Hepatic stellate cell (primary cell): ENCODE results near the gene EFS.
"Not testable (repeated sequence)": the region's sequence is repeated elsewhere in the genome, so short reads cannot be mapped to it uniquely, and the experiment has no call there.

Experiments
- DNase-seq: peaks from one replicate; pipeline ENCODE4 v3.0.0; 2011; ENCODE audit warnings: low spot score

The EFS gene

DNA sequence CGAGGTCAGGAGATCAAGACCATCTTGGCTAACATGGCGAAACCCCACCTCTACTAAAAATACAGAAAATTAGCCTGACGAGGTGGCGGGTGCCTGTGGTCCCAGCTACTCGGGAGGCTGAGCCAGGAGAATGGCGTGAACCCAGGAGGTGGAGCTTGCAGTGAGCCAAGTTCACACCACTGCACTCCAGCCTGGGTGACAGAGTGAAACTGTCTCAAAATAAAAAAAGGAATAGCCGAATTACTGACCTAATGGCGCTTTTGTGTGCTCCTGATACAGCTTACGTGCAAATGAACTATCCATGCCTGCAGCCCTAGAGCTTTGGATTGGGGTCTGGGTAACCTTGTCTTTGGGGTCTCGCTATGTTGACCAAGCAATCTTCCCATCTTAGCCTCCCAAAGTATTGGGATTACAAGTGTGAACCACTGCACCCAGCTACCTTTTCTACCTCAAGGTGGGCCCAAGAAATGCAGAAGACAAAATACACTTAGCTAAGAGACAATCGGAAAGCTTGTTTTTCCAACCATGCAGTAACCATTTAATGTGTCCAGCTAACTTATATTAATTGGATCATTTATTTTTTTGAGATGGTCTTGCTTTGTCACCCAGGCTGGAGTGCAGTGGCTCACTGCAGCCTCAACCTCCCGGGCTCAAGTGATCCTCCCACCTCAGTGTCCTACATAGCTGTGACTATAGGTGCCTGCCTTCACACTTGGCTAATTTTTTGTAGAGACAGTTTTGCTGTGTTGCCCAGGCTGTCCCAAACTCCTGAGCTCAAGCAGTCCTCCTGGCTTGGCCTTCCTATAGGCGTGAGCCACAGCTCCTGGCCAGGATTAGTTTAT lies 38.3 kb downstream of the EFS start:
- DNase-seq: no peak

DNA sequence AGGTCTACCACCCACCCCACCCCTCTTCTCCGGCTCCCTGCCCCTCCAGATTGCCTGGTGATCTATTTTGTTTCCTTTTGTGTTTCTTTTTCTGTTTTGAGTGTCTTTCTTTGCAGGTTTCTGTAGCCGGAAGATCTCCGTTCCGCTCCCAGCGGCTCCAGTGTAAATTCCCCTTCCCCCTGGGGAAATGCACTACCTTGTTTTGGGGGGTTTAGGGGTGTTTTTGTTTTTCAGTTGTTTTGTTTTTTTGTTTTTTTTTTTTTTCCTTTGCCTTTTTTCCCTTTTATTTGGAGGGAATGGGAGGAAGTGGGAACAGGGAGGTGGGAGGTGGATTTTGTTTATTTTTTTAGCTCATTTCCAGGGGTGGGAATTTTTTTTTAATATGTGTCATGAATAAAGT lies 39.2 kb downstream of the EFS start:
- not testable (repeated sequence) for DNase-seq

DNA sequence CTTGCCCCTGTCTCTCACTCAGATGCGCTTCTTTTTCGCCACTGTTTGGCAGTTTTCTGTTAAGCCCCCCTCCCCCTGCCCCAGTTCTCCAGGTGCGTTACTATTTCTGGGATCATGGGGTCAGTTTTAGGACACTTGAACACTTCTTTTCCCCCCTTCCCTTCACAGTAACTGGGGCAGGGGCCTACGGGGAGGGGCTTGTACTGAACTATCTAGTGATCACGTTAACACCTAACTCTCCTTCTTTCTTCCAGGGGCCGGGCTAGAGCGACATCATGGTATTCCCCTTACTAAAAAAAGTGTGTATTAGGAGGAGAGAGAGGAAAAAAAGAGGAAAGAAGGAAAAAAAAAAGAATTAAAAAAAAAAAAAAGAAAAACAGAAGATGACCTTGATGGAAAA lies 40.0 kb downstream of the EFS start:
- DNase-seq: no peak

DNA sequence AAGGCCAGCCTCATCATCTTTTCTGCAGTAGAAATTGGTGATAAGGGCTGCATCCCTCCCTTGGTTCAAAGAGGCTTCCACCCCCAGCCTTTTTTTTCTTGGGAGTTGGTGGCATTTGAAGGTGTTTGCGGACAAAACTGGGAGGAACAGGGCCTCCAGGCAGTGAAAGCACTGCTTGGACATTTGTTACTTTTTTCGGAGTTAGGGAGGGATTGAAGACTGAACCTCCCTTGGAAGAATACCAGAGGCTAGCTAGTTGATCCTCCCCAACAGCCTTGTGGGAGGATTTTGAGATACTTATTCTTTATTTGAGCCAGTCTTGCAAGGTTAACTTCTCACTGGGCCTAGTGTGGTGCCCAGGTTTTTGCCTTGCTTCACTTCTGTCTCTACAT lies 40.5 kb downstream of the EFS start:
- DNase-seq: no peak

DNA sequence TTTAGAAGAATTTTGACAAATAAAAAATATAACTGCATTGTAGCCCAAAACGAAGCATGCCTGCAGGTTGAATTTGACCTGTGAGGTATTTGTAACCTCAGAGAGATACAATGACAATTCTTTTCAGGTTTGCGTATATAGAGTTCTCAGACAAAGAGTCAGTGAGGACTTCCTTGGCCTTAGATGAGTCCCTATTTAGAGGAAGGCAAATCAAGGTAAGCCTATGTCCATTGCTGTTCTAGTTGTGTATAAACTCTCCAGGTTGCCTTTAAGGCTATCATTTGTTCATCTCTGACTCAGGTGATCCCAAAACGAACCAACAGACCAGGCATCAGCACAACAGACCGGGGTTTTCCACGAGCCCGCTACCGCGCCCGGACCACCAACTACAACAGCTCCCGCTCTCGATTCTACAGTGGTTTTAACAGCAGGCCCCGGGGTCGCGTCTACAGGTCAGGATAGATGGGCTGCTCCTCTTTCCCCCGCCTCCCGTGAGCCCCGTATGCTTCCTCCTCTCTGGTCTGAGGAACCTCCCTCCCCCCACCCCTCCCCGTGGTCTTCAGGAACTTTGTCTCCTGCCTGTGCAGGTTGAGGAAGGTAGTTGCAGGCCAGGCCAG lies 41.0 kb downstream of the EFS start:
- no peak for DNase-seq

DNA sequence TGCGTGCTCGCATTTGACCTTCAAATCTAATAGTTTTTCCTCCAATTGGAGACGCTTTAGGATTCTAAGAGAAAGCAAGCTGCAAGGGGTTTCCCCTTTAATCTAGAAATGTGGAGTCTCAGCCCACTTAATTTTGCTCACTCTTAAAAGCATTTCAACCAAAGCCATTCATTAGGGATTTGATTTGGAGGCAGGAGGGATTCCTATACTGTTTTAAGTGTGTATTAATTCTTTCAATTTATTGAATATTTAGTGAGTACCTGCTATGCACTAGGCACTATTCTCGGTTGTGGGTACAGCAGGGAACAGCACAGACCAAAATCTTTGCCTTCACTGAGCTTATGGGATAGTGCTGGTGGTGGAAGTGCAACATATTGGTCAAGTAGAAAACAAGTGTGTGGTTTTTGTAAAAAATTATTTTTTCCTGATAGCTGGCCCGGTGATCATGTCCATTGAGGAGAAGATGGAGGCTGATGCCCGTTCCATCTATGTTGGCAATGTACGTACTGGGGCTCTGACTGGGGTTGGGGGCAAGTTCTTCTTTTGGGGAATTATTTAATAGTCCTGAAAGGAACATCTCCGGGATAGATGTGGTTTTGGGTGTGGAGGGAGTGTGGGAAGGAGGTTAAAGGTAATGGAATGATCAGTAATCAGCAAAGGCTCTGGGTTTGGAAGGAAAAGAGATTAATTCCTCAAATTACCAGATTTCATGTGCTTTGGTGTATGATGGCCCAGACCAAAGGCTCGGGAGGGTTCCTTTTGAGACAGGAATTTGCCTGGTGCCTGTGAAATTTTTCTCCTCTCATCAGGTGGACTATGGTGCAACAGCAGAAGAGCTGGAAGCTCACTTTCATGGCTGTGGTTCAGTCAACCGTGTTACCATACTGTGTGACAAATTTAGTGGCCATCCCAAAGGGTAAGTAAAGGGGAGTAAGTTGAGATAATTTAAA lies 42.1 kb downstream of the EFS start:
- DNase-seq: no peak

DNA sequence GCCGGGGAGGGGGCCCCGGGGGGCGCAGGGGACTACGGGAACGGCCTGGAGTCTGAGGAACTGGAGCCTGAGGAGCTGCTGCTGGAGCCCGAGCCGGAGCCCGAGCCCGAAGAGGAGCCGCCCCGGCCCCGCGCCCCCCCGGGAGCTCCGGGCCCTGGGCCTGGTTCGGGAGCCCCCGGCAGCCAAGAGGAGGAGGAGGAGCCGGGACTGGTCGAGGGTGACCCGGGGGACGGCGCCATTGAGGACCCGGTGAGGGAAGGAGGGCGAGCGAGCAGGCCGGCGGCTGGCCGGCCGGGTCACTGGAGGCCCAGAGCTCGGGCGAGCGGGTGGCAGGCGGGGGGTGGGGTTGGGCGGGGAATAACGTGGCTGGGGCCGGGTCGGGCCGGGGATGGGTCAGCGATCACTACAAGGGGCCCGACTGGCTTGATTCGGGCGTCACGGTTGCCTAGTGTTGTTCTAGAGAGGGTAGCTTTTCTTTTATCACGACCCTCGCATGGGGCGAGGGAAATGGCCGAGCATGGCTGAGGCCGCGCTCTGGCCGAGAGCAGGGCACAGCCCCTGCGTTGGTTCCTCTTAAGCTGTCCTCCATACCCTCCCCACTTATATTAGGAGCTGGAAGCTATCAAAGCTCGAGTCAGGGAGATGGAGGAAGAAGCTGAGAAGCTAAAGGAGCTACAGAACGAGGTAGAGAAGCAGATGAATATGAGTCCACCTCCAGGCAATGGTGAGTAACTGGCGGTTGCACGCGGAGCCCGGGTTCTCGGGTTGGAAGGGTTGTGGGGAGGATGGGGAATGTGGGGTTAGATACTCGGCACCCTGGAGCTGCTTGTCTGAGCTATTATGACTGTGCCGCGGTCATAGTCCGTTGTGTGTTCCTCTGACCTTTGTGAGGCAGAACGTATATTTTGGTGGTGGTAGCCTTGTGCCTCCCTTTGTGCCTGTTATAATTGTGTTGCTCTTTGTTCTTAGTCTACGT lies 43.1 kb downstream of the EFS start:
- DNase-seq: peak; percentile 60

DNA sequence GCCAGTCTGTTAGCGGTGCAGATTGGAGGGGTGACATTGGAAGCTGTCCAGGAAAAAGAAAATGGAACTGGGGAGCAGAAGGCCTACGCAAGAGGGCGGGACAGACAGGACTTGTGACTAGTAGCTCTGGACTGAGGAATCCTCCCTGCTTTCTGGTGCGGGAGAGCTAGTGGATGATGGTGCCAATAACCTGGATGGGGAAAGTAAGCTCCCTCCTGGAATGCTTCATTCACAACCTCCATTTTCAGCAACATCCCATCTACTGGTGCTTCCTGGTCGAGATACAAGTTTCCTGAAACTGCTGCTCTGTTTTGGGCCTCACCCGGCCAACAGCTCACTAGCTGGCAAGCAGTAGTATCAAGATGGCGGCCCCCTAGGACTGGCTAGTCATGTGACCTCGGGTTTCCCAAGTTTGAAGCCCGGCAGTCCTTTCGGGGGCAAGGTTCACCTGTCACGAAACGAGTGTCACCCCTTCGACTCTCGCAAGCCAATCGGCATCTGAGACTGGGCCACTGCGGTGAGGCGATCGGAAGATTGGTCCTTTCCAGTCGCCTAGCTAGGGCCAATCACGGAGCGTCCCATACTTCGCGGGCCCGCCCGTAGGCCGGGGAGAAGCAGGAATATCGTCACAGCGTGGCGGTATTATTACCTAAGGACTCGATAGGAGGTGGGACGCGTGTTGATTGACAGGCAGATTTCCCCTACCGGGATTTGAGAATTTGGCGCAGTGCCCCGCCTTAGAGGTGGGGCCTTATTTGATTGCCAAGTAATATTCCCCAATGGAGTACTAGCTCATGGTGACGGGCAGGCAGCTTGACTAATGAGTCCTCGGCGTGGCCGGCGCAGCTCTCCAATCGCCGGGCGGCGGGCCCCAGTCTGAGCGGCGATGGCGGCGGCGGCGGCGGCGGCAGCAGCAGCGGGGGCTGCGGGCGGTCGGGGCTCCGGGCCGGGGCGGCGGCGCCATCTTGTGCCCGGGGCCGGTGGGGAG lies 44.1 kb downstream of the EFS start, which contains the start of gene PABPN1:
Gene PABPN1, plus strand, starts transcription at position 874 of the 988 bp plus-strand sequence. Its CDS starts 13 bp downstream, at position 887.
- DNase-seq: peak; percentile 97

DNA sequence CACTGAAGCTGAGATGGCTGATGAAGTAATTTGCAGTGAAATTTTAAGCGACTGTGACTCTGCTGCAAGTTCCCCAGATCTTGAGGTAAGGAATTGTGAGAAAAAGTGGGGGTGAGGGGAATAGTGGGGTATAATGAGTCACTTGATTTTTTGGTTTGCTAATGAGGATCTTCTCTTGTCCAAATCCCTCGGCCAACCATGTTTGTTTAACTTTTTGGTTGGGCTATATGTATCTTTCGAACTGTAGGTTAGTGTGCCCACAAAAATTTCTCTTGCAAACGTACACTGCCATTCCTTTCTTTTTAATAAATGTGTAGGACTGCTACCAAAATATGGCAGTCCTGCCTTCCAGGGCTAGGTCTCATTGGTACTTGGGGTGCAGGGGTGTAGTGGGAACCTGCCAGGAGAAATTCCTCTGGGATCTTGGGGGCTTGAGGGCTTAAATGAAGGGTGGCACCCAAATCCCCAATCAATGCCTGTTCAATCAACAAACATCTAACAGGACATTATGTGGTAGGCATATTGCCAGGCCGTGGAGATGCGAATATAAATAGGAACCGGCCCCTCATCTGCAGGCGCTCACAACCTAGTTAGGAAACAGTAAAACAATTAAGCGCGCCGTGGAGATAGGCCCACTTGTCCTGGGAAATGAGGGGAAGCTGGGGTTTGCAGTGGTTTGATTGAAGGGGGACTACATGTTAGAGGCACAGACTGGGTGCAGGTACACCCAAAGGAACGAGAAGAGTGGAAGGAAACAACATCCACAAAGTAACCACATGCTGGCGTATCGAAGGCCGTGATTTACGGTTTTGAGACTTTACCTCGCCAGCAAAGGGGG lies 45.0 kb downstream of the EFS start:
- no peak for DNase-seq

DNA sequence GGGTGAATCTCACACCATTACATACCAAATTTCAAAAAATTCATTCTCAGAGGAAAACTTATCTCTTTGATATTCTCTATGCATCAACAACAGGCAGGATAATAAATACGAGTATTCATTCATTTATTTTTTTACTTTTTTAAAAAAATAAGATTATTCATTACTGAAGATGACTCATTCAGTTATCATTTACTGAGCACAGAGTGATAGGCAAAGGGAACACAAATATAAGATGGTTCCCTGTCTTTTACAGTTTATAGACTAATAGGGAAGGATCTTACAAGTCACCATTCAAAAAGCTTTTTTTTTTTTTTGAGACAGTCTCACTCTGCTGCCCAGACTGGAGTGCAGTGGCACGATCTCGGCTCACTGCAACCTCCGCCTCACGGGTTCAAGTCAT lies 48.7 kb downstream of the EFS start:
- DNase-seq: no peak

DNA sequence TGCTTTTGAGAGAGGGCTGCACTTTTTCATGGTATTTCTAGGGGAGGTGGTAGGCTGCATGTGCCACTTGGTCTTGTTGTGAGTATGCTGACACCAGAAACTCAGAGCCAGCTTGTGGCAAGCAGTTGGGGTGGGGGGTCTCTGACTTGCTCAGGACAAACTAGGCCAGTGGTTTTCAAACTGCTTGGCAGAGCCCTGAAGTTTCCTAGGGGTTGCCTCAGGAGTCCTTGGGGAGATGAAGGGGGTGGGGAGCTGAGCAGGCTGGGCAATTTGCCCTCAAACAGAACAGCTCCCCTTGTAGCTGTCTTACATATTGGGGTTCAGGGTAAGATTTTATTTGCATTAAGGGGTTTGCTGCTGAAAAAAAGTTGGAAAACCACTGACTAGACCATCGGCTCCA lies 54.4 kb downstream of the EFS start:
- no peak for DNase-seq

DNA sequence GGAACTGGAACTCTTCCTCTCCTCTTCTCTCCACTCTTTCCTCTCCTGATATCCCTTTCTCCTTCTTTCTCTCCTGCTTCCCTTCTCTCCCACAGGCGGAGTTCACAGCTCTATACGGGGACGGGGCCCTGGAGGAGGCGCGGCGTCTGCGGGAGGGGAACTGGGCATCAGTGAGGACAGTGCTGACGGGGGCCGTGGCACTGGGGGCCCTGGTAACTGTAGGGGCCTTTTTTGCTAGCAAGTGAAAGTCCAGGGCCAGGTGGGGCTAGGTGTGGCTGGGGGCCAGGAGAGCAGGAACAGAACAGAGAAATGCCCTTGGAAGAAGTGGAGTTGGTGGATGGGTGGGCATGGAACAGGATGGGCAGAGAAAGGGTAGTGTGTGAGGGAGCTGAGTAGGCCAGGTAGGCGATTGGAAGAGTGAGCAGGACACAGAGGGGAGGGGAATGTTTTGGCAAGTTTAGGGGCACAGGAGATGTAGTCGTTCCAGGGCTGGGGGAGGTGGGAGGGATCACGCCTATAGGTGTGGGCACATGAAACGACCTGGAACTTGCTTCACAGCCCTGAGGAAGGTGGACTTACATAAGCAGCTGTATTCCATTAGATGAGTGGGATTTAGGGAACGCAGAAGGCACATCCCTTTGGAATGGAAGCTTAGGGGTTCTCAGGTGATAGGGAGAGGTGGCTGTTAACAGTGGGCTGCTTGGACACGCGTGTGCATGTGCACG lies 56.1 kb downstream of the EFS start:
- no peak for DNase-seq

DNA sequence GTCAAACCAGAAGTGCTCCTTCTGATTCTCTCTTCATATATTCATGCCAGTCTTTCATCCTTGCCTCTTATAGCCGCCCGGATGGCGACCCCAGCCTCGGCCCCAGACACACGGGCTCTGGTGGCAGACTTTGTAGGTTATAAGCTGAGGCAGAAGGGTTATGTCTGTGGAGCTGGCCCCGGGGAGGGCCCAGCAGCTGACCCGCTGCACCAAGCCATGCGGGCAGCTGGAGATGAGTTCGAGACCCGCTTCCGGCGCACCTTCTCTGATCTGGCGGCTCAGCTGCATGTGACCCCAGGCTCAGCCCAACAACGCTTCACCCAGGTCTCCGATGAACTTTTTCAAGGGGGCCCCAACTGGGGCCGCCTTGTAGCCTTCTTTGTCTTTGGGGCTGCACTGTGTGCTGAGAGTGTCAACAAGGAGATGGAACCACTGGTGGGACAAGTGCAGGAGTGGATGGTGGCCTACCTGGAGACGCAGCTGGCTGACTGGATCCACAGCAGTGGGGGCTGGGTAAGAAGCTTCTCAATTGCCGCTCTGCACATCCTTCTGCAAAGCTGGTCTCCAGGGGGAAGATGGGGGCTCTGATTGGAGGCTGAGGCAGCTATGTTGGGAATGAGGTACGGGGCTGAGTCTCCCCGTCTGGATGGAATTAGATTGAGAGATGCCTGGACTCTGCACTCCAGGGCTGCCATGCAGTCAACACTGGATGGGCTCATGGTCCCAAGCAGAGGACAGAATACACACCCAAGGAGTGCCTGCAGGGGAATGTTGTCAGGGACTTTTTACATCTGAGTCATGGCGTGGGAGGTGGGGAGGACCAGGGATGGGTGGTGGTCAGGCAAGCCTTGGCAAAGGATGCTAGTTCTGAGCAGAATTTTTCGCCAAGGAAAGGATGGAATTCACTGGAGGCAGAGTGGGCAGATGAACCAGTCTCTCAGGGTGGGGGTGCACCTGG lies 57.0 kb downstream of the EFS start:
- no peak for DNase-seq

DNA sequence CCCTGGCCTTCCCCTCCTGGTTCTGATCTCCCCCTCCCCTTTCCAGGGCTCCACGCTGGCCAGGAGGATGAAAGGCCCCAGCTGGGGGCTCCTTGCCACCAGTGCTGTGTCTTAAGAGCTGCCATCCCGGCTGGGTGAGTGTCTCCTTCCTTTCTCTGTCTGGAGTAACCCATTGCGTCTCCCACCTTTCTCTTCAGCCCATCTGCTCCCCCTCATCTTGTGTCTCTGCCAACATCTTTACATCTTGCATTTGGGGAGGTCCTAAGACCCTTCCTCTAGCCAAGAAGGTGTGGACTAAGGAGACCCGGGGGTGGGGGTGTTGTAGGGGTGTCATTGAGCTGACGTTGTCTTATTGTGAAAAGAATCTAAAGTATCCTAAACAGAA lies 57.8 kb downstream of the EFS start:
- DNase-seq: no peak

DNA sequence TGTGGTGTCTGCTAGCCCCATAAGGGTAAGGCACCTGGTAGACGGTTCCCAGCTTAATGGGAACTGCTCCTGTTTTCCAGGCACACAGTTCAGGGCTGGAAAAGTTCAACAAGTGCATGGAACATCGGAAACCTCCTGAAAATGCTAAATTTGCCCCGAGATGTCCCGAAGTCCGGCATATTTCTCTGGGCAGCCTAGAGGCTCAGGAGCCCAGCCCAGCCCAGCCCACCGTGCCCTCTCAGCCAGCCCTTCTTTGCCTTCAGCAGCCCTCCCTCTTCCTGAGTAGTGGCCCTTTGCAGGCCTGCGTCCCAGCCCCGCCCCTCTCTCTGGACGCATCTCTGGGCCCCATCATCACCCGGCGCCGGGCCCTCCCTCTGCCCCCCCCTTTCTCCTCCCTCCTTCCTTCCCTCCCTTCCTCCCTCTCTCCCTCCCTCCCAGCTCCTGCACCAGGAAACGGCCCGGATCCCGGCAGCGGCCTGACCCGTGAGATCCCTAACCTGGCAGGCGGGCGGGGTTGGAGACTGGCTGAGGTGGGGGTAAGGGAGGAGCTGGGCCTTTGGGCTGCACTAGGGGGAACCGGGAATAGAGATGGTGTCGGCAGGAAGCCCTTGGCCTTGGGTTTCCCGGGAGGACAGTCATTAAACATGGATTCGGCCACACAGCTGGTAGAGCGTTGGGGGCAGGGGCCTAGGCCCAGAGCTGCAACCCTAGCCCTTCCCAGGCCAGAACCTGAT lies 58.4 kb downstream of the EFS start, which contains the start of gene BCL2L2:
Gene BCL2L2, plus strand, starts transcription at position 422 of the 734 bp plus-strand sequence. CDS start 935 bp downstream, outside the sequence.
- peak; percentile 78 for DNase-seq
